Liver (tissue), 10 donors: ENCODE results near the gene GPR42. TPM values are rescaled to one million over a fixed set of nuclear protein-coding genes. Genes with fewer than 3 reads are reported as not detected.

ENCODE experiments used
- DNase-seq: peaks from one replicate; pipeline ENCODE4 v3.0.0-alpha.2; 2017; ENCODE audit warnings: low spot score
- H3K27ac ChIP-seq, 2 donors: one replicate each; pipeline ENCODE4 v1.7.0; 2013; ENCODE audit warnings: inconsistent platforms in 2 of 2, low read length in 2 of 2, control low read depth in 1 of 2, low read depth in 1 of 2, mild to moderate bottlenecking in 1 of 2
- H3K27me3 ChIP-seq, 4 donors: one replicate each; pipeline versions ENCODE4 v1.6.1 to v1.7.0; 2013; ENCODE audit warnings: low read length in 3 of 4, inconsistent platforms in 1 of 4, mild to moderate bottlenecking in 1 of 4, moderate library complexity in 1 of 4; ENCODE audit not compliant: control insufficient read depth in 4 of 4, insufficient read depth in 4 of 4
- H3K36me3 ChIP-seq, 4 donors: one replicate each; pipeline versions ENCODE4 v1.6.1 to v1.7.0; 2013; ENCODE audit warnings: low read length in 3 of 4, mild to moderate bottlenecking in 3 of 4, low read depth in 1 of 4, moderate library complexity in 1 of 4; ENCODE audit not compliant: control insufficient read depth in 4 of 4, insufficient read depth in 3 of 4
- H3K4me1 ChIP-seq, 4 donors: one replicate each; pipeline versions ENCODE4 v1.6.1 to v1.7.0; 2013; ENCODE audit warnings: low read length in 3 of 4, mild to moderate bottlenecking in 3 of 4, moderate library complexity in 1 of 4; ENCODE audit not compliant: control insufficient read depth in 4 of 4, insufficient read depth in 4 of 4
- H3K4me3 ChIP-seq, 3 donors: one replicate each; pipeline versions ENCODE4 v1.6.1 to v1.7.0; 2013; ENCODE audit warnings: low read length in 3 of 3, control low read depth in 1 of 3, low read depth in 1 of 3, mild to moderate bottlenecking in 1 of 3
- H3K9ac ChIP-seq, 2 donors: one replicate each; pipeline ENCODE4 v1.7.0; 2013; ENCODE audit warnings: low read length in 2 of 2, mild to moderate bottlenecking in 2 of 2, moderate library complexity in 2 of 2, control low read depth in 1 of 2, low read depth in 1 of 2
- H3K9me3 ChIP-seq, 4 donors: one replicate each; pipeline versions ENCODE4 v1.6.1 to v1.7.0; 2013; ENCODE audit warnings: low read length in 3 of 4; ENCODE audit not compliant: control insufficient read depth in 4 of 4
- HNF4A ChIP-seq, 2 donors: conservative IDR thresholded peaks; 2 replicates each; pipeline ENCODE4 v1.6.1; 2016; ENCODE audit warnings: antibody characterized with exemption in 2 of 2, mild to moderate bottlenecking in 2 of 2
- JUND ChIP-seq, 2 donors: IDR thresholded peaks; 2 replicates each; pipeline ENCODE4 v1.6.1; 2016; ENCODE audit warnings: antibody characterized with exemption in 2 of 2
- YY1 ChIP-seq: IDR thresholded peaks from 2 replicates; pipeline ENCODE4 v1.6.1; 2016; ENCODE audit warnings: antibody characterized with exemption, mild to moderate bottlenecking
- WGBS: extraction: QIAGEN DNeasy Blood & Tissue Kit; methylation state at CpG from one replicate; pipeline ENCODE4 v1.1.7; 2013; 5-methylcytosine and 5-hydroxymethylcytosine counted together
- polyA plus RNA-seq, 2 donors: library from polyadenylated mRNA; stranded (reverse) in 1 of 2; unstranded in 1 of 2; fragments of 200-250 nt in 1 of 2; fragments of >200 nt in 1 of 2; fragmentation: Nextera tagmentation in 1 of 2; extraction: Ambion mirVana in 1 of 2; gene quantifications; one replicate each; pipeline versions ENCODE4 v1.2.1 to v1.2.3, GENCODE V29; 2013 to 2015
- small RNA-seq: library from RNA; depleted of rRNA; stranded (forward); fragments of <200 nt; gene quantifications from one replicate; pipeline ENCODE3, GENCODE V24; 2014
- total RNA-seq, 2 donors: library from RNA; depleted of rRNA; stranded (reverse); fragments of >200 nt; gene quantifications; one replicate each; pipeline ENCODE4 v1.2.3, GENCODE V29; 2014
- TF ChIP-seq, protein P1 (sequence below): IDR thresholded peaks from 2 replicates; pipeline ENCODE4 v1.6.1; 2016; ENCODE audit warnings: antibody characterized with exemption, mild to moderate bottlenecking
- donor health status: healthy.
- donor health status: healthy.
- donor health status: healthy.
- donor health status: healthy.
- donor health status: healthy.

Gene GPR42
- total and polyA plus RNA-seq, 4 donors, result not detected

- Histone ChIP-seq H3K9ac (no peak overlapping the region), H3K27me3 (no peaks in the 10 kb centered on the region), H3K27ac (no peak overlapping the region), H3K4me3 (no peak overlapping the region), H3K4me1 (peaks cover 0 to 9% (median 2%) of the 10 kb centered on the region in 4 donors), H3K9me3 (no peaks in the 10 kb centered on the region), H3K36me3 (no peaks in the 10 kb centered on the region)
- DNase-seq, result no peak
- WGBS, result 85% methylated on average over 11 of the region's 11 CpGs
- TF ChIP-seq YY1, result no peak
- TF ChIP-seq HNF4A (conservative IDR thresholded peaks at IDR 0.05), result no peak
- TF ChIP-seq, protein P1, sequence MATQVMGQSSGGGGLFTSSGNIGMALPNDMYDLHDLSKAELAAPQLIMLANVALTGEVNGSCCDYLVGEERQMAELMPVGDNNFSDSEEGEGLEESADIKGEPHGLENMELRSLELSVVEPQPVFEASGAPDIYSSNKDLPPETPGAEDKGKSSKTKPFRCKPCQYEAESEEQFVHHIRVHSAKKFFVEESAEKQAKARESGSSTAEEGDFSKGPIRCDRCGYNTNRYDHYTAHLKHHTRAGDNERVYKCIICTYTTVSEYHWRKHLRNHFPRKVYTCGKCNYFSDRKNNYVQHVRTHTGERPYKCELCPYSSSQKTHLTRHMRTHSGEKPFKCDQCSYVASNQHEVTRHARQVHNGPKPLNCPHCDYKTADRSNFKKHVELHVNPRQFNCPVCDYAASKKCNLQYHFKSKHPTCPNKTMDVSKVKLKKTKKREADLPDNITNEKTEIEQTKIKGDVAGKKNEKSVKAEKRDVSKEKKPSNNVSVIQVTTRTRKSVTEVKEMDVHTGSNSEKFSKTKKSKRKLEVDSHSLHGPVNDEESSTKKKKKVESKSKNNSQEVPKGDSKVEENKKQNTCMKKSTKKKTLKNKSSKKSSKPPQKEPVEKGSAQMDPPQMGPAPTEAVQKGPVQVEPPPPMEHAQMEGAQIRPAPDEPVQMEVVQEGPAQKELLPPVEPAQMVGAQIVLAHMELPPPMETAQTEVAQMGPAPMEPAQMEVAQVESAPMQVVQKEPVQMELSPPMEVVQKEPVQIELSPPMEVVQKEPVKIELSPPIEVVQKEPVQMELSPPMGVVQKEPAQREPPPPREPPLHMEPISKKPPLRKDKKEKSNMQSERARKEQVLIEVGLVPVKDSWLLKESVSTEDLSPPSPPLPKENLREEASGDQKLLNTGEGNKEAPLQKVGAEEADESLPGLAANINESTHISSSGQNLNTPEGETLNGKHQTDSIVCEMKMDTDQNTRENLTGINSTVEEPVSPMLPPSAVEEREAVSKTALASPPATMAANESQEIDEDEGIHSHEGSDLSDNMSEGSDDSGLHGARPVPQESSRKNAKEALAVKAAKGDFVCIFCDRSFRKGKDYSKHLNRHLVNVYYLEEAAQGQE, result no peak
- TF ChIP-seq JUND (IDR thresholded peaks at IDR 0.05), result no peak
Observed at GRCh38 chr19:35421362-35421761, 50.5 kb downstream of the GPR42 start.

Small RNA genes within 50 kb of the gene (small RNA-seq; reads per million reads assigned to genes)
- not detected for gene RN7SL491P

Other genes starting within 250 kb of the GPR42 start
- 1 to 10 TPM; 1.1 to 1.2 TPM for gene LGI4, start 236.0 kb upstream of the GPR42 start, total RNA-seq
- gene LGI4, start 236.0 kb upstream of the GPR42 start, polyA plus RNA-seq, result 1 to 10 TPM in 1 of 2 donors, under 1 TPM in 1; 0.18 to 1.5 TPM
- 10 to 100 TPM; 18.7 to 20.3 TPM for gene FXYD1, start 232.2 kb upstream of the GPR42 start, total RNA-seq
- 100 to 1,000 TPM; 123 to 146 TPM for gene FXYD1, start 232.2 kb upstream of the GPR42 start, polyA plus RNA-seq
- under 1 TPM in 1 of 2 donors, not detected in 1; 0.08 TPM for gene FXYD7, start 227.8 kb upstream of the GPR42 start, total RNA-seq
- under 1 TPM in 1 of 2 donors, not detected in 1; 0.09 TPM for gene FXYD7, start 227.8 kb upstream of the GPR42 start, polyA plus RNA-seq
- 1 to 10 TPM; 2.2 to 2.8 TPM for gene FXYD5, start 216.3 kb upstream of the GPR42 start, total RNA-seq
- gene FXYD5, start 216.3 kb upstream of the GPR42 start, polyA plus RNA-seq, result 10 to 100 TPM; 11.8 to 22.0 TPM
- gene FAM187B, start 142.3 kb upstream of the GPR42 start, total RNA-seq, result under 1 TPM in 1 of 2 donors, not detected in 1; 0.17 TPM
- not detected for gene FAM187B, start 142.3 kb upstream of the GPR42 start, polyA plus RNA-seq
- 10 to 100 TPM; 33.7 to 48.6 TPM for gene LSR, start 122.1 kb upstream of the GPR42 start, total RNA-seq
- 100 to 1,000 TPM in 1 of 2 donors, 10 to 100 TPM in 1; 47.3 to 150 TPM for gene LSR, start 122.1 kb upstream of the GPR42 start, polyA plus RNA-seq
- gene USF2, start 102.1 kb upstream of the GPR42 start, total RNA-seq, result 10 to 100 TPM; 31.6 to 80.2 TPM
- gene USF2, start 102.1 kb upstream of the GPR42 start, polyA plus RNA-seq, result 10 to 100 TPM; 22.8 to 85.9 TPM
- 100 to 1,000 TPM in 1 of 2 donors, 10 to 100 TPM in 1; 18.8 to 204 TPM for gene HAMP, start 88.5 kb upstream of the GPR42 start, total RNA-seq
- 1,000 to 10,000 TPM in 1 of 2 donors, 100 to 1,000 TPM in 1; 509 to 1,000 TPM for gene HAMP, start 88.5 kb upstream of the GPR42 start, polyA plus RNA-seq
- gene MAG, start 78.9 kb upstream of the GPR42 start, total RNA-seq, result 1 to 10 TPM in 1 of 2 donors, under 1 TPM in 1; 0.33 to 3.9 TPM
- under 1 TPM in 1 of 2 donors, not detected in 1; 0.29 TPM for gene MAG, start 78.9 kb upstream of the GPR42 start, polyA plus RNA-seq
- gene CD22, start 41.9 kb upstream of the GPR42 start, total RNA-seq, result 1 to 10 TPM; 2.0 to 4.1 TPM
- gene CD22, start 41.9 kb upstream of the GPR42 start, polyA plus RNA-seq, result under 1 TPM; 0.15 to 0.65 TPM
- gene FFAR1, start 23.2 kb upstream of the GPR42 start, total RNA-seq, result not detected
- not detected for gene FFAR1, start 23.2 kb upstream of the GPR42 start, polyA plus RNA-seq
- under 1 TPM in 1 of 2 donors, not detected in 1; 0.33 TPM for gene FFAR3, start 12.6 kb upstream of the GPR42 start, total RNA-seq
- not detected for gene FFAR3, start 12.6 kb upstream of the GPR42 start, polyA plus RNA-seq
- under 1 TPM; 0.67 to 0.84 TPM for gene FFAR2, start 77.2 kb downstream of the GPR42 start, total RNA-seq
- gene FFAR2, start 77.2 kb downstream of the GPR42 start, polyA plus RNA-seq, result under 1 TPM; 0.25 to 0.28 TPM
- gene KRTDAP, start 119.4 kb downstream of the GPR42 start, total RNA-seq, result not detected
- gene KRTDAP, start 119.4 kb downstream of the GPR42 start, polyA plus RNA-seq, result not detected
- 1 to 10 TPM; 1.7 to 9.4 TPM for gene DMKN, start 142.6 kb downstream of the GPR42 start, total RNA-seq
- gene DMKN, start 142.6 kb downstream of the GPR42 start, polyA plus RNA-seq, result 1 to 10 TPM; 1.4 to 3.1 TPM
- gene SBSN, start 157.2 kb downstream of the GPR42 start, total RNA-seq, result not detected
- gene SBSN, start 157.2 kb downstream of the GPR42 start, polyA plus RNA-seq, result not detected
- not detected for gene GAPDHS, start 162.4 kb downstream of the GPR42 start, total RNA-seq
- gene GAPDHS, start 162.4 kb downstream of the GPR42 start, polyA plus RNA-seq, result not detected
- gene TMEM147, start 174.6 kb downstream of the GPR42 start, total RNA-seq, result 10 to 100 TPM; 18.1 to 28.0 TPM
- gene TMEM147, start 174.6 kb downstream of the GPR42 start, polyA plus RNA-seq, result 10 to 100 TPM; 61.3 to 97.4 TPM
- gene ATP4A, start 192.6 kb downstream of the GPR42 start, total RNA-seq, result not detected
- gene ATP4A, start 192.6 kb downstream of the GPR42 start, polyA plus RNA-seq, result not detected
- gene PMIS2, start 215.1 kb downstream of the GPR42 start, total RNA-seq, result not detected
- not detected for gene PMIS2, start 215.1 kb downstream of the GPR42 start, polyA plus RNA-seq
- 1 to 10 TPM; 2.5 to 7.3 TPM for gene HAUS5, start 241.7 kb downstream of the GPR42 start, total RNA-seq
- gene HAUS5, start 241.7 kb downstream of the GPR42 start, polyA plus RNA-seq, result 1 to 10 TPM; 1.9 to 2.2 TPM